ENCODE data around the gene CREB5.

CREB5 gene

DNA sequence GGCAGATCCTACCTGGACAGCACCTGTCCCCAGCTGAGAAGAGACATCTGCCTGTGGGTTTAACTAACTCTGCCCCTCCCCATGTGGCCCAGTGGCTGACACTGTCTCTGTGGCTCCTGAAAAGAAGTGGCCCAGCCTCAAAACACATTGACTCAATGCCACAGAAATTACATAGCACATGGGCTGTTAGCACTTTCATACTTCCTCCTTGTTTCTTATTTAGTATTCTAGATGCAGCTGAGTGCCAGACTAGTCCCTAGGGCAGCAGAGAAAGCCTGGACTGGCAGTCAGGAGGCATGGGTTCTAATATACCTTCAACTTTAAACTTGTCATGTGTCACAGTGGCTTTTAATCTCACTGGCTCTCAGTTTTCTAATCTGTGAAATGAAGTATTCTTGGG is 374.8 kb downstream of the CREB5 start:
- Histone ChIP-seq H3K27me3 (replicated peaks; ENCODE audit: control insufficient read depth, insufficient read depth, low read length) (no peaks in the 10 kb centered on the region), H3K36me3 (ENCODE audit: control insufficient read depth, insufficient read depth, low read length) (no peaks in the 10 kb centered on the region), H3K4me3 (replicated peaks; ENCODE audit: low read depth, low read length) (no peak overlapping the region)
- DNase-seq (ENCODE audit: extremely low read depth, insufficient read length): no peak
- TF ChIP-seq, protein P1, sequence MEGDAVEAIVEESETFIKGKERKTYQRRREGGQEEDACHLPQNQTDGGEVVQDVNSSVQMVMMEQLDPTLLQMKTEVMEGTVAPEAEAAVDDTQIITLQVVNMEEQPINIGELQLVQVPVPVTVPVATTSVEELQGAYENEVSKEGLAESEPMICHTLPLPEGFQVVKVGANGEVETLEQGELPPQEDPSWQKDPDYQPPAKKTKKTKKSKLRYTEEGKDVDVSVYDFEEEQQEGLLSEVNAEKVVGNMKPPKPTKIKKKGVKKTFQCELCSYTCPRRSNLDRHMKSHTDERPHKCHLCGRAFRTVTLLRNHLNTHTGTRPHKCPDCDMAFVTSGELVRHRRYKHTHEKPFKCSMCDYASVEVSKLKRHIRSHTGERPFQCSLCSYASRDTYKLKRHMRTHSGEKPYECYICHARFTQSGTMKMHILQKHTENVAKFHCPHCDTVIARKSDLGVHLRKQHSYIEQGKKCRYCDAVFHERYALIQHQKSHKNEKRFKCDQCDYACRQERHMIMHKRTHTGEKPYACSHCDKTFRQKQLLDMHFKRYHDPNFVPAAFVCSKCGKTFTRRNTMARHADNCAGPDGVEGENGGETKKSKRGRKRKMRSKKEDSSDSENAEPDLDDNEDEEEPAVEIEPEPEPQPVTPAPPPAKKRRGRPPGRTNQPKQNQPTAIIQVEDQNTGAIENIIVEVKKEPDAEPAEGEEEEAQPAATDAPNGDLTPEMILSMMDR (IDR thresholded peaks at IDR 0.05; ENCODE audit: insufficient read depth, low read length, poor library complexity, severe bottlenecking): no peak

DNA sequence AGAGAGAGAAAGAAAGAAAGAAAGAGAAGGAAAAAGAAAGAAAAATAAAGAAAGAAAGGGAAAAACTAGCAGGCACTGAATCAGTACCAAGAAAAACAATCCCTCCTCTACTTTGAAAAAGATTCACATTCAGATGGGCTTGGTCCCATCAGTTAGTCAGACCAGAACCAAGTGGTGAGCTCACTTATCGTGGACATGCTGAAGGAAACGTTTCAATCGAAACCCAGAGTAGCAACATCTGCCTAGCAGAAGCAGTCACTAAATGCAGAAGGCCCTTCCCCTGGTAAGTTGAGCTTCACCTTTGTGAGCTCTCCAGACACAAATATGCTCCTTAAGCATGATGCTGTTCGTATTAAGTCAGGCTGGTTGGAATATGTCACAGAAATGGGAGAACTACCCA is 378.1 kb downstream of the CREB5 start:
- Histone ChIP-seq H3K27me3 (replicated peaks; ENCODE audit: control insufficient read depth, insufficient read depth, low read length) (no peaks in the 10 kb centered on the region), H3K36me3 (ENCODE audit: control insufficient read depth, insufficient read depth, low read length) (no peaks in the 10 kb centered on the region), H3K4me3 (replicated peaks; ENCODE audit: low read depth, low read length) (no peak overlapping the region)
- TF ChIP-seq, protein P1 (IDR thresholded peaks at IDR 0.05; ENCODE audit: insufficient read depth, low read length, poor library complexity, severe bottlenecking): no peak
- DNase-seq (ENCODE audit: extremely low read depth, insufficient read length): no peak

DNA sequence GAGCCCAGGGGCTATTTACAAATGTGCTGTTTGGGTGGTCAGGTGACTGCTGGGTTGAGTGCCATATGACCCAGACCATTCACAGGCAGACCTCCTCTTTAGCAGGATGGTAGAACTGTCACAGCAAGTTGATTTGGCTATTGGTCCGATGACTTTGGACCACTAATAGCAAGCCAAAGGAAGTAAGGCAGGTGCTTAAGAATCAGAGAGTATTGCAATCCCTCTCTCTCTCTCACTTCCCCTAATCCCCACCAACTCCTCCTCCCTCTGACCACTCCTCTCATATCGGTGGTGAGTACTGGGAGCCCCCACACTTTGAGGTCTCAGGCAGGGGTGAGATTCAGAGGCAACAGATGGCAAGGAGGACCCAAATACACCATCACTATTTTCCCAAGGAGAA is 380.5 kb downstream of the CREB5 start:
- DNase-seq (ENCODE audit: extremely low read depth, insufficient read length): no peak
- Histone ChIP-seq H3K27me3 (replicated peaks; ENCODE audit: control insufficient read depth, insufficient read depth, low read length) (no peaks in the 10 kb centered on the region), H3K4me3 (replicated peaks; ENCODE audit: low read depth, low read length) (no peak overlapping the region), H3K36me3 (ENCODE audit: control insufficient read depth, insufficient read depth, low read length) (no peaks in the 10 kb centered on the region)
- TF ChIP-seq, protein P1 (IDR thresholded peaks at IDR 0.05; ENCODE audit: insufficient read depth, low read length, poor library complexity, severe bottlenecking): no peak

DNA sequence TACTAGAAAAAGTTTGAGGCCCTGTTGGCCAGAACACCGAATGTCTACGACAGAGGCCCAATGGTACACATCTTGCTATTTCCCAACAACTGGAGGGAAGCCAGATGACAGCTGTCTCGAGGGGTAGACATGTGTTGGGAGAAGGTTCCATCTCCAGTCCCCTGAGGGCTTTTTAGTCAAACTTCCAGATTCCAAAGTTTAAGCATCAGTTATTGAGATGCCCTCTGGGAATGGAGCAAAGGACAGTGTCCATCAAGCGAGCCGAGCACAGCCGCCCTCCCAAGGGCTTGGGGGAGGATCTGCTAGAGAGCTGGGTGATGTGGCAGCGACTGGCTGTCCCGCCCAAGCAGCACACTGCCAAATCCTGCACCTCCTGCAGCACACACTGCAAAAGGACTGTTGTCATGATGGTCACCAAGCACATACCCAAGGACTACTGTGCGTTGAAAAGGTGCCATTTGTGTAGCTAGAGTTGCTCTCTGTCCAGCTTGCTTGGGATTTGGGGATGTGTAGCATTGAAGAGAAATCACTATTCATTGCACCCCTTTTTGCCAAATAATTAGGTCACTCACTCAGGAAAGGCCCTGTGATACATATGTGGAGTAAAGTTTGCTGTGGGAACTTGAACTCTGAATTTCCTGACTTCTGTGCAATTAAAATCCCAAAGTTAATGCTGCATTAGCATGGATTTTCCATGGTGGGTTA is 381.2 kb downstream of the CREB5 start:
- Histone ChIP-seq H3K36me3 (ENCODE audit: control insufficient read depth, insufficient read depth, low read length) (no peaks in the 10 kb centered on the region), H3K27me3 (replicated peaks; ENCODE audit: control insufficient read depth, insufficient read depth, low read length) (no peaks in the 10 kb centered on the region), H3K4me3 (replicated peaks; ENCODE audit: low read depth, low read length) (no peak overlapping the region)
- DNase-seq (ENCODE audit: extremely low read depth, insufficient read length): no peak
- TF ChIP-seq, protein P1 (IDR thresholded peaks at IDR 0.05; ENCODE audit: insufficient read depth, low read length, poor library complexity, severe bottlenecking): no peak

DNA sequence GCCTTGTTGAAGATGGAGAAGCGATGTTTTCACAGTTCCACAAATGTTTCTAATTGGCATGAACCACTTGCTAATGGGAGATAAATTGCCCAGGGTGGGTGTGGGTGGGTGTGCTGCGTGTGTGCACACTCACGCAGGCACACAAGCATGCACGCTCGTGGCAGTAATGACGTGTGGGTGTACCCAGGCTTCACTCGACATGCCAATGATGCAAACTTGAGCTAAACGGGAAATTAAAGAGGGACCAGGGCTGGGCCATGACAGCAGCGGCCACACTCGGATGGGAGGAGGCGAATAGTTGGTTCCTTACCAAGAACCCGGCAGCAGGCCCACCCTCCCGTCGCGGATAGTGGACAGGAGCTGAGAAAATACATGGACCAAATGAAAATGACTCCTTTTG is 386.0 kb downstream of the CREB5 start:
- Histone ChIP-seq H3K4me3 (replicated peaks; ENCODE audit: low read depth, low read length) (no peak overlapping the region), H3K27me3 (replicated peaks; ENCODE audit: control insufficient read depth, insufficient read depth, low read length) (no peaks in the 10 kb centered on the region), H3K36me3 (ENCODE audit: control insufficient read depth, insufficient read depth, low read length) (no peaks in the 10 kb centered on the region)
- no peak for DNase-seq (ENCODE audit: extremely low read depth, insufficient read length)
- TF ChIP-seq, protein P1 (IDR thresholded peaks at IDR 0.05; ENCODE audit: insufficient read depth, low read length, poor library complexity, severe bottlenecking): no peak

DNA sequence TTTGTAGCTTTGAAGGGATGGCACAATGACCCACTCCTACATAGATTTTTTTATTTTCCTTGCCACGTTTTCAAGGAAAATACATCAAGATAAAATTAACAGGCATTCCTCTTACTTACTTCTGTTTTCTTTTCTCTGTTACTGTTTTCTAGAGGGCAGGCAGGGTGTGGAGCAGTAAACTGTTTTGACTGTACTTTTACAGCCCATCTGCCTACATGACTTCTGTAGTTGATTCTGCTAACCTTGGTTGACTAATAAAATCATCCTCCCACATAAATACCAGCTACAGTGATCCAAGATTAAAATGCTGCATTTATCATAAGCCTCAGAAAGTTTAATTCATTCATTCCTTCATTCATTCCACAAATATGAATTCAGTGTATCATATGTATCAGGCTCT is 387.3 kb downstream of the CREB5 start:
- Histone ChIP-seq H3K4me3 (replicated peaks; ENCODE audit: low read depth, low read length) (no peak overlapping the region), H3K36me3 (ENCODE audit: control insufficient read depth, insufficient read depth, low read length) (no peaks in the 10 kb centered on the region), H3K27me3 (replicated peaks; ENCODE audit: control insufficient read depth, insufficient read depth, low read length) (no peaks in the 10 kb centered on the region)
- no peak for DNase-seq (ENCODE audit: extremely low read depth, insufficient read length)
- TF ChIP-seq, protein P1 (IDR thresholded peaks at IDR 0.05; ENCODE audit: insufficient read depth, low read length, poor library complexity, severe bottlenecking): no peak

All from GM06990 (cell line).